ENCODE data around the gene ARID3B. TPM values are rescaled to one million over a fixed set of nuclear protein-coding genes. Genes with fewer than 3 reads are reported as not detected.

Gene ARID3B
- total RNA-seq, 2 donors from 2014 or later = 2.9 to 22.4 TPM

GRCh38 chr15:74529921-74530320 lies 11.1 kb upstream of the ARID3B start:
- WGBS, 2 donors = 71 to 72% methylated on average over 8 of the region's 8 CpGs
- intact Hi-C loops (cut with DNase I) = loop anchor here (10.0 kb wide), 1 partner anchor 65 kb away; the partner anchor contains the start of gene UBL7

GRCh38 chr15:74530771-74531143 lies 10.3 kb upstream of the ARID3B start:
- TF ChIP-seq CTCF (IDR thresholded peaks at IDR 0.05) (no peak), POLR2A (IDR thresholded peaks at IDR 0.05) (no peak)
- intact Hi-C loops (cut with DNase I) = loop anchor here (10.0 kb wide), 1 partner anchor 66 kb away; the partner anchor contains the start of gene UBL7
- DNase-seq (no peak), ATAC-seq (no peak)
- H3K36me3 ChIP-seq (replicated peaks in 1 of 2; ENCODE audit: insufficient read depth in 1 of 2, low read depth in 2 of 2) = no peaks in the 10 kb centered on the region
- no peaks in the 10 kb centered on the region for H3K27me3 ChIP-seq
- WGBS, 2 donors = 76 to 83% methylated on average over 2 of the region's 2 CpGs
- no peaks in the 10 kb centered on the region for H3K9me3 ChIP-seq
- H3K27ac ChIP-seq = no peak overlapping the region
- no peaks in the 10 kb centered on the region for H3K4me1 ChIP-seq
- no peak overlapping the region for H3K4me3 ChIP-seq

More at GRCh38 chr15:74529921-74530320, 11.1 kb upstream of the ARID3B start:
- Histone ChIP-seq H3K4me3 (no peak overlapping the region), H3K9me3 (no peaks in the 10 kb centered on the region), H3K4me1 (no peaks in the 10 kb centered on the region), H3K36me3 (replicated peaks in 1 of 2; ENCODE audit: insufficient read depth in 1 of 2, low read depth in 2 of 2) (no peaks in the 10 kb centered on the region), H3K27me3 (no peaks in the 10 kb centered on the region), H3K27ac (no peak overlapping the region)
- TF ChIP-seq POLR2A (IDR thresholded peaks at IDR 0.05) (no peak), CTCF (IDR thresholded peaks at IDR 0.05) (no peak)
- ATAC-seq (no peak), DNase-seq (no peak)

GRCh38 chr15:74531144-74531811 lies 9.7 kb upstream of the ARID3B start:
- no peak overlapping the region for H3K4me3 ChIP-seq
- no peak overlapping the region for H3K27ac ChIP-seq
- H3K36me3 ChIP-seq (replicated peaks in 1 of 2; ENCODE audit: insufficient read depth in 1 of 2, low read depth in 2 of 2) = no peaks in the 10 kb centered on the region
- TF ChIP-seq CTCF (IDR thresholded peaks at IDR 0.05) (no peak), POLR2A (IDR thresholded peaks at IDR 0.05) (no peak)
- WGBS, 2 donors = 80 to 84% methylated on average over 4 of the region's 4 CpGs
- H3K9me3 ChIP-seq = no peaks in the 10 kb centered on the region
- ATAC-seq = no peak
- intact Hi-C loops (cut with DNase I) = loop anchor here (10.0 kb wide), 1 partner anchor 66 kb away; the partner anchor contains the start of gene UBL7
- no peaks in the 10 kb centered on the region for H3K4me1 ChIP-seq
- H3K27me3 ChIP-seq = no peaks in the 10 kb centered on the region
- no peak for DNase-seq

GRCh38 chr15:74535388-74536084 lies 5.5 kb upstream of the ARID3B start:
- Histone ChIP-seq H3K4me1 (peaks cover 9% of the 10 kb centered on the region), H3K27ac (no peak overlapping the region), H3K27me3 (no peaks in the 10 kb centered on the region), H3K4me3 (no peak overlapping the region), H3K9me3 (no peaks in the 10 kb centered on the region), H3K36me3 (replicated peaks in 1 of 2; ENCODE audit: insufficient read depth in 1 of 2, low read depth in 2 of 2) (no peaks in the 10 kb centered on the region)
- no peak for TF ChIP-seq POLR2A (IDR thresholded peaks at IDR 0.05)
- TF ChIP-seq CTCF (IDR thresholded peaks at IDR 0.05) = no peak
- DNase-seq (no peak), ATAC-seq (no peak)
- WGBS, 2 donors = 56 to 67% methylated on average over 3 of the region's 3 CpGs
- intact Hi-C loops (cut with DNase I) = loop anchor here (10.0 kb wide), 1 partner anchor 71 kb away; the partner anchor contains the start of gene UBL7
